GM12878 (cell line): ENCODE results near the gene GPC5. TPM values are rescaled to one million over a fixed set of nuclear protein-coding genes. Genes with fewer than 3 reads are reported as not detected.

ENCODE experiments used
- ATAC-seq: fragments of 200-7000 bp; cut with Tn5 transposase; 3 replicates; pipeline ENCODE4 v1.9.1; 2020; ENCODE audit warnings: mild to moderate bottlenecking, moderate library complexity
- BruUV-seq: library from RNA; stranded (reverse); fragments of 400-500 nt; replicated peaks from 2 replicates; lab custom pipeline; 2021; lab: Mats Ljungman, UMichigan
- CTCF ChIA-PET: fragments of 300-600 bp; sonication (Branson Sonifier 250); formaldehyde crosslinking; extraction: SDS; loops from one replicate; lab custom pipeline; 2021; ENCODE audit warnings: inconsistent platforms; lab: Yijun Ruan, JAX
- POLR2A ChIA-PET: fragments of 350-600 bp; formaldehyde crosslinking; extraction: SDS; loops from one replicate; lab custom pipeline; 2021; ENCODE audit warnings: inconsistent platforms; lab: Charles Lee
- RAD21 ChIA-PET: fragments of 300-600 bp; sonication (Branson Sonifier 250); formaldehyde crosslinking; loops from one replicate; lab custom pipeline; 2023; ENCODE audit warnings: antibody characterized with exemption; ENCODE audit not compliant: unreplicated experiment; lab: Charles Lee
- SMC1A ChIA-PET: fragments of 300-600 bp; sonication (Branson Sonifier 250); formaldehyde crosslinking; loops from one replicate; lab custom pipeline; 2023; ENCODE audit not compliant: unreplicated experiment, uncharacterized antibody; lab: Charles Lee
- DNase-seq: peaks from one replicate; pipeline ENCODE4 v3.0.0-alpha.2; 2011; ENCODE audit warnings: low read depth, low spot score
- FAIRE-seq: peaks from 3 replicates; lab custom pipeline; 2011; peaks lifted over from hg19 to GRCh38; lab: Jason Lieb, UNC
- H2AFZ ChIP-seq: 2 replicates; pipeline ENCODE4 v1.6.0; 2011; ENCODE audit warnings: low read depth, low read length, control low read depth; ENCODE audit not compliant: control insufficient read depth
- H3K27ac ChIP-seq: 2 replicates; pipeline ENCODE4 v1.5.1; 2011; ENCODE audit warnings: control low read depth; ENCODE audit not compliant: control insufficient read depth, insufficient read depth
- H3K27me3 ChIP-seq, 2 experiments: replicated peaks in 1 of 2; 2 replicates each; pipeline versions ENCODE4 v1.6.0 to v1.6.1; 2011; ENCODE audit warnings: low read length in 1 of 2; ENCODE audit not compliant: control insufficient read depth in 2 of 2, insufficient read depth in 2 of 2
- H3K36me3 ChIP-seq, 2 experiments: 2 replicates each; pipeline ENCODE4 v1.5.1; 2011; ENCODE audit warnings: low read length in 1 of 2; ENCODE audit not compliant: control insufficient read depth in 2 of 2, insufficient read depth in 2 of 2
- H3K4me1 ChIP-seq: 2 replicates; pipeline ENCODE4 v1.6.1; 2011; ENCODE audit warnings: mild to moderate bottlenecking, low read length, moderate library complexity, mixed read lengths; ENCODE audit not compliant: control insufficient read depth, insufficient read depth
- H3K4me2 ChIP-seq: 2 replicates; pipeline ENCODE4 v1.6.0; 2011; ENCODE audit warnings: control low read depth; ENCODE audit not compliant: control insufficient read depth, insufficient read depth
- H3K4me3 ChIP-seq: fragments of 200-600 bp; sonication (generic); 2 replicates; pipeline ENCODE4 v1.5.1; 2016
- H3K79me2 ChIP-seq: 2 replicates; pipeline ENCODE4 v1.6.0; 2011; ENCODE audit warnings: low read length; ENCODE audit not compliant: control insufficient read depth, insufficient read depth
- H3K9ac ChIP-seq: 2 replicates; pipeline ENCODE4 v1.8.0; 2011; ENCODE audit warnings: low read length, control low read depth, mixed read lengths; ENCODE audit not compliant: control insufficient read depth, insufficient read depth
- H3K9me3 ChIP-seq: replicated peaks from 3 replicates; pipeline ENCODE4 v1.5.1; 2011; ENCODE audit warnings: mild to moderate bottlenecking, low read length; ENCODE audit not compliant: control insufficient read depth, insufficient read depth
- H4K20me1 ChIP-seq: 2 replicates; pipeline ENCODE4 v1.6.0; 2011; ENCODE audit not compliant: control insufficient read depth, insufficient read depth
- GABPA ChIP-seq: IDR thresholded peaks from 2 replicates; pipeline ENCODE4 v1.6.1; 2014; ENCODE audit warnings: antibody characterized with exemption, low read depth, mild to moderate bottlenecking, inconsistent platforms
- KLF5 ChIP-seq: fragments of 450-650 bp; IDR thresholded peaks from 2 replicates; pipeline ENCODE4 v1.6.1; 2014; ENCODE audit warnings: mild to moderate bottlenecking; ENCODE audit not compliant: partially characterized antibody
- MTA3 ChIP-seq: IDR thresholded peaks from 2 replicates; pipeline ENCODE4 v1.6.1; 2012; ENCODE audit warnings: low read length, inconsistent platforms, borderline replicate concordance
- RAD21 ChIP-seq: IDR thresholded peaks from 2 replicates; pipeline ENCODE4 v1.6.1; 2011; ENCODE audit warnings: mild to moderate bottlenecking, low read depth, low read length, moderate library complexity; ENCODE audit not compliant: insufficient read depth
- RAD51 ChIP-seq: fragments of 450-650 bp; IDR thresholded peaks from 2 replicates; pipeline ENCODE4 v1.6.1; 2016; ENCODE audit warnings: moderate library complexity, mild to moderate bottlenecking, inconsistent platforms
- WGBS: methylation state at CpG from one replicate; pipeline ENCODE4 v1.1.6; 2016; ENCODE audit warnings: low lambda C conversion rate; ENCODE audit not compliant: insufficient replicate concordance, insufficient coverage; ENCODE audit errors: missing lambda C conversion rate; 5-methylcytosine and 5-hydroxymethylcytosine counted together
- in situ Hi-C: fragments of 300-500 bp; cut with MboI; formaldehyde crosslinking; loops from 9 replicates; pipeline ENCODE4 v1.14.3; 2018; ENCODE audit warnings: mixed read lengths
- intact Hi-C: fragments of 100-400 bp; cut with micrococcal nuclease; formaldehyde crosslinking; loops from one replicate; pipeline ENCODE4 v1.14.2; 2022; ENCODE audit not compliant: unreplicated experiment
- polyA plus RNA-seq, 11 experiments: library from polyadenylated mRNA; depleted of rRNA in 4 of 11; unstranded in 6 of 11; stranded (reverse) in 5 of 11; fragments of >200 nt; fragmentation: Nextera tagmentation in 4 of 11; fragmentation: Illumina TruSeq in 1 of 11; extraction: Ambion mirVana in 4 of 11; extraction: Trizol in 1 of 11; gene quantifications; 1 replicate in 1 of 11; 2 replicates in 10 of 11; pipeline versions ENCODE4 v1.2.1 to v1.2.3, GENCODE V29; 2011 to 2016; ENCODE audit warnings: inconsistent platforms in 2 of 11, missing spikeins in 2 of 11, low read depth in 1 of 11
- total RNA-seq, 4 experiments: library from RNA; depleted of rRNA in 3 of 4; stranded (reverse); fragments of >200 nt in 3 of 4; fragmentation: Illumina TruSeq in 1 of 4; extraction: Trizol in 1 of 4; gene quantifications; 2 replicates each; pipeline versions ENCODE4 v1.2.1 to v1.2.3, GENCODE V29; 2013 to 2021
- TF ChIP-seq, protein P1 (sequence below): IDR thresholded peaks from 2 replicates; pipeline ENCODE4 v1.6.1; 2012; ENCODE audit warnings: low read depth, low read length, improper control_type of control experiment
- TF ChIP-seq, protein P2 (sequence below): IDR thresholded peaks from 2 replicates; pipeline ENCODE4 v1.6.1; 2011; ENCODE audit warnings: borderline replicate concordance, low read depth, mild to moderate bottlenecking, moderate library complexity, mixed read lengths, low read length; ENCODE audit not compliant: insufficient read depth; ENCODE audit errors: extremely low read length
- TF ChIP-seq, protein P3 (sequence below): fragments of 450-650 bp; IDR thresholded peaks from 2 replicates; pipeline ENCODE4 v1.6.1; 2017; ENCODE audit warnings: mild to moderate bottlenecking, low read depth, inconsistent platforms; ENCODE audit not compliant: poor library complexity, severe bottlenecking

The GPC5 gene
- total and polyA plus RNA-seq, 10 of the 15 experiments (the other 5 are each of a cell fraction or from before 2014, with no cell fraction given): 0.05 to 0.87 (median 0.44) TPM; not detected in 1

DNA sequence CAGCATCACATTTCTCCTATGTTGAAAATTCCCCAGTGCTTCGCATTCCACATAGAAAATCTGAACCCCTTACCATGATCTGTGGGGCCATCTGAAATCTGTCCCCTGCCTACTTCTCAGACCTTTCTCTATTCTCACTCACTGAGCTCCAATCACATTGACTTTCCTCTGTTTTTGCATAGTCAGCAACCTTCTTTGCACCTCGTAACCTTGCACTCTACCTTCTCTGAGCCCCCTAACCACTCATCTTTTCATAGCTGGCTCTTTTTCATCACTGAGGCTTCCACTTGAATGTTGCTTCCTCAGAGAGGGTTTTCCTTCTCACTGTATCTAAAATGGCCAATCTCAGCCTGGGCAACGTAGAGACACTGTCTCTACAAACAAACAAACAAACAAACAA lies 286.3 kb downstream of the GPC5 start:
- intact Hi-C loops (no loop called here), in situ Hi-C loops (no loop called here)
- no peaks in the 10 kb centered on the region for H3K27me3 ChIP-seq
- no peak overlapping the region for H2AFZ ChIP-seq
- no TSS peak for BruUV-seq
- 0% methylated on average over 3 of the region's 3 CpGs for WGBS
- ATAC-seq (no peak), DNase-seq (no peak), FAIRE-seq (no peak)
- no peaks in the 10 kb centered on the region for H3K9me3 ChIP-seq
- RAD21 ChIA-PET: no interaction called here
- POLR2A ChIA-PET: no interaction called here
- SMC1A ChIA-PET: no interaction called here
- no peak overlapping the region for H3K4me2 ChIP-seq
- no peaks in the 10 kb centered on the region for H3K79me2 ChIP-seq
- TF ChIP-seq, protein P1, sequence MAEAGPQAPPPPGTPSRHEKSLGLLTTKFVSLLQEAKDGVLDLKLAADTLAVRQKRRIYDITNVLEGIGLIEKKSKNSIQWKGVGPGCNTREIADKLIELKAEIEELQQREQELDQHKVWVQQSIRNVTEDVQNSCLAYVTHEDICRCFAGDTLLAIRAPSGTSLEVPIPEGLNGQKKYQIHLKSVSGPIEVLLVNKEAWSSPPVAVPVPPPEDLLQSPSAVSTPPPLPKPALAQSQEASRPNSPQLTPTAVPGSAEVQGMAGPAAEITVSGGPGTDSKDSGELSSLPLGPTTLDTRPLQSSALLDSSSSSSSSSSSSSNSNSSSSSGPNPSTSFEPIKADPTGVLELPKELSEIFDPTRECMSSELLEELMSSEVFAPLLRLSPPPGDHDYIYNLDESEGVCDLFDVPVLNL: no peak
- TF ChIP-seq RAD21 (no peak), GABPA (no peak), RAD51 (no peak), MTA3 (no peak), KLF5 (no peak)
- TF ChIP-seq, protein P2, sequence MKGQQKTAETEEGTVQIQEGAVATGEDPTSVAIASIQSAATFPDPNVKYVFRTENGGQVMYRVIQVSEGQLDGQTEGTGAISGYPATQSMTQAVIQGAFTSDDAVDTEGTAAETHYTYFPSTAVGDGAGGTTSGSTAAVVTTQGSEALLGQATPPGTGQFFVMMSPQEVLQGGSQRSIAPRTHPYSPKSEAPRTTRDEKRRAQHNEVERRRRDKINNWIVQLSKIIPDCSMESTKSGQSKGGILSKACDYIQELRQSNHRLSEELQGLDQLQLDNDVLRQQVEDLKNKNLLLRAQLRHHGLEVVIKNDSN: no peak
- TF ChIP-seq, protein P3, sequence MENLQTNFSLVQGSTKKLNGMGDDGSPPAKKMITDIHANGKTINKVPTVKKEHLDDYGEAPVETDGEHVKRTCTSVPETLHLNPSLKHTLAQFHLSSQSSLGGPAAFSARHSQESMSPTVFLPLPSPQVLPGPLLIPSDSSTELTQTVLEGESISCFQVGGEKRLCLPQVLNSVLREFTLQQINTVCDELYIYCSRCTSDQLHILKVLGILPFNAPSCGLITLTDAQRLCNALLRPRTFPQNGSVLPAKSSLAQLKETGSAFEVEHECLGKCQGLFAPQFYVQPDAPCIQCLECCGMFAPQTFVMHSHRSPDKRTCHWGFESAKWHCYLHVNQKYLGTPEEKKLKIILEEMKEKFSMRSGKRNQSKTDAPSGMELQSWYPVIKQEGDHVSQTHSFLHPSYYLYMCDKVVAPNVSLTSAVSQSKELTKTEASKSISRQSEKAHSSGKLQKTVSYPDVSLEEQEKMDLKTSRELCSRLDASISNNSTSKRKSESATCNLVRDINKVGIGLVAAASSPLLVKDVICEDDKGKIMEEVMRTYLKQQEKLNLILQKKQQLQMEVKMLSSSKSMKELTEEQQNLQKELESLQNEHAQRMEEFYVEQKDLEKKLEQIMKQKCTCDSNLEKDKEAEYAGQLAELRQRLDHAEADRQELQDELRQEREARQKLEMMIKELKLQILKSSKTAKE: no peak
- H3K4me3 ChIP-seq: no peak overlapping the region
- H3K36me3 ChIP-seq: no peaks in the 10 kb centered on the region
- CTCF ChIA-PET: interaction anchor here (0.6 kb wide), 1 partner anchor 10 kb away, joined by 3 read pairs; no protein-coding TSS in a partner anchor
- H3K4me1 ChIP-seq: no peaks in the 10 kb centered on the region
- H3K27ac ChIP-seq: no peak overlapping the region
- H3K9ac ChIP-seq: no peak overlapping the region
- H4K20me1 ChIP-seq: no peaks in the 10 kb centered on the region
